GM19025 (cell line): Measurements from ENCODE around the gene HMGB1.

ENCODE experiments used
- ATAC-seq: cut with Tn5 transposase; IDR thresholded peaks from one replicate; pipeline ENCODE4 v1.9.1; 2021; ENCODE audit warnings: mild to moderate bottlenecking, low read depth, moderate library complexity; ENCODE audit not compliant: unreplicated experiment

Gene HMGB1

GRCh38 chr13:30435911-30436451, 29.8 kb downstream of the HMGB1 start:
- no peak for ATAC-seq

- ATAC-seq: no peak
Measured at GRCh38 chr13:30431269-30431940, 34.3 kb downstream of the HMGB1 start.

GRCh38 chr13:30429721-30430694, 35.7 kb downstream of the HMGB1 start:
- ATAC-seq: peak; percentile 68

- ATAC-seq: no peak
Measured at GRCh38 chr13:30429235-30429634, 36.5 kb downstream of the HMGB1 start.

GRCh38 chr13:30423891-30424290, 41.8 kb downstream of the HMGB1 start:
- no peak for ATAC-seq

GRCh38 chr13:30422054-30422839, 43.5 kb downstream of the HMGB1 start, which contains the start of gene UBE2L5:
Gene UBE2L5 (plus strand): TSS chr13:30422493. CDS start chr13:30427991, 5,498 bp downstream.
- ATAC-seq: peak; percentile 66

- peak; percentile 53 for ATAC-seq
Measured at GRCh38 chr13:30421093-30422053, 44.4 kb downstream of the HMGB1 start.

- ATAC-seq: no peak
Measured at GRCh38 chr13:30418717-30419459, 46.8 kb downstream of the HMGB1 start.

GRCh38 chr13:30418075-30418716, 47.5 kb downstream of the HMGB1 start:
- no peak for ATAC-seq

- ATAC-seq: no peak
Measured at GRCh38 chr13:30416471-30416870, 49.3 kb downstream of the HMGB1 start.

GRCh38 chr13:30415430-30416030, 50.2 kb downstream of the HMGB1 start:
- ATAC-seq: peak; percentile 85

- no peak for ATAC-seq
Measured at GRCh38 chr13:30413842-30414241, 51.9 kb downstream of the HMGB1 start.

- no peak for ATAC-seq
Measured at GRCh38 chr13:30412346-30412745, 53.4 kb downstream of the HMGB1 start.

GRCh38 chr13:30410705-30411125, 55.0 kb downstream of the HMGB1 start:
- ATAC-seq: no peak

GRCh38 chr13:30409886-30410704, 55.6 kb downstream of the HMGB1 start:
- no peak for ATAC-seq

- ATAC-seq: peak; percentile 92
Measured at GRCh38 chr13:30408319-30409101, 57.2 kb downstream of the HMGB1 start.
